HepG2 (cell line): ENCODE data around the gene CLTA. TPM values are rescaled to one million over a fixed set of nuclear protein-coding genes. Genes with fewer than 3 reads are reported as not detected.

Experiments used
- ATF4 ChIP-seq, 2 experiments: fragments of 450-650 bp in 1 of 2; sonication (generic) in 1 of 2; formaldehyde crosslinking; IDR thresholded peaks; 2 replicates each; pipeline versions ENCODE4 v1.5.0 to v1.8.0; 2020 to 2022; ENCODE audit warnings: mild to moderate bottlenecking in 1 of 2, missing genetic modification reagents in 1 of 2
- CSRNP1 ChIP-seq: sonication (generic); formaldehyde crosslinking; IDR thresholded peaks from 2 replicates; pipeline ENCODE4 v1.8.1; 2023; ENCODE audit warnings: mild to moderate bottlenecking, missing genetic modification reagents
- FOXO1 ChIP-seq: sonication (generic); formaldehyde crosslinking; IDR thresholded peaks from 2 replicates; pipeline ENCODE4 v1.4.0; 2020; ENCODE audit warnings: missing genetic modification reagents
- HNRNPUL1 ChIP-seq: fragments of 200-400 bp; formaldehyde crosslinking; IDR thresholded peaks from 2 replicates; pipeline ENCODE4 v1.6.1; 2017; ENCODE audit warnings: low read depth, mild to moderate bottlenecking, low read length, moderate library complexity
- MTF2 ChIP-seq: sonication (generic); formaldehyde crosslinking; IDR thresholded peaks from 2 replicates; pipeline ENCODE4 v1.5.0; 2020; ENCODE audit warnings: missing genetic modification reagents, borderline replicate concordance
- RBM39 ChIP-seq: fragments of 200-400 bp; formaldehyde crosslinking; IDR thresholded peaks from one replicate; pipeline ENCODE4 v1.6.1; 2018; ENCODE audit warnings: antibody characterized with exemption, mild to moderate bottlenecking, low read depth, low read length; ENCODE audit not compliant: poor library complexity, severe bottlenecking
- TFAP4 ChIP-seq: sonication (generic); IDR thresholded peaks from 2 replicates; pipeline ENCODE4 v1.6.1; 2016; ENCODE audit warnings: low read depth, borderline replicate concordance
- ZNF263 ChIP-seq: sonication (generic); formaldehyde crosslinking; IDR thresholded peaks from 2 replicates; pipeline ENCODE4 v1.4.0; 2020; ENCODE audit warnings: missing genetic modification reagents
- ZNF333 ChIP-seq: sonication (generic); formaldehyde crosslinking; IDR thresholded peaks from 2 replicates; pipeline ENCODE4 v1.4.0; 2020; ENCODE audit warnings: mild to moderate bottlenecking, missing genetic modification reagents, borderline replicate concordance
- ZNF484 ChIP-seq: sonication (generic); formaldehyde crosslinking; IDR thresholded peaks from 2 replicates; pipeline ENCODE4 v1.5.1; 2020; ENCODE audit warnings: mild to moderate bottlenecking, low read depth, missing genetic modification reagents, borderline replicate concordance
- ZNF616 ChIP-seq: sonication (generic); formaldehyde crosslinking; IDR thresholded peaks from 2 replicates; pipeline ENCODE4 v1.5.0; 2020; ENCODE audit warnings: low read depth, mild to moderate bottlenecking, missing genetic modification reagents
- ZNF629 ChIP-seq: sonication (generic); formaldehyde crosslinking; conservative IDR thresholded peaks from 2 replicates; pipeline ENCODE4 v1.5.0; 2020; ENCODE audit warnings: missing genetic modification reagents
- ZNF784 ChIP-seq: sonication (generic); formaldehyde crosslinking; IDR thresholded peaks from 2 replicates; pipeline ENCODE4 v1.5.1; 2020; ENCODE audit warnings: missing genetic modification reagents, mild to moderate bottlenecking, borderline replicate concordance
- polyA plus RNA-seq, 8 experiments: library from polyadenylated mRNA; depleted of rRNA in 3 of 8; stranded (reverse) in 7 of 8; unstranded in 1 of 8; fragments of >200 nt; fragmentation: Illumina TruSeq in 4 of 8; extraction: Trizol in 4 of 8; gene quantifications; 2 replicates each; pipeline versions ENCODE4 v1.2.1 to v1.2.3, GENCODE V29; 2011 to 2016; ENCODE audit warnings: low read depth in 4 of 8, missing spikeins in 1 of 8, mixed read lengths in 1 of 8; ENCODE audit not compliant: insufficient read depth in 1 of 8
- total RNA-seq, 5 experiments: library from RNA; depleted of rRNA; stranded (reverse); fragments of >200 nt; fragmentation: Illumina TruSeq; extraction: Trizol; gene quantifications; 2 replicates each; pipeline ENCODE4 v1.2.3, GENCODE V29; 2016; ENCODE audit warnings: low read depth in 1 of 5
- TF ChIP-seq, protein P1 (sequence below): sonication (generic); formaldehyde crosslinking; IDR thresholded peaks from 2 replicates; pipeline ENCODE4 v1.4.0; 2020; ENCODE audit warnings: mild to moderate bottlenecking, low read depth, missing genetic modification reagents
- TF ChIP-seq, protein P2 (sequence below): sonication (generic); formaldehyde crosslinking; IDR thresholded peaks from 2 replicates; pipeline ENCODE4 v1.5.1; 2020; ENCODE audit warnings: missing genetic modification reagents, mild to moderate bottlenecking, borderline replicate concordance
- TF ChIP-seq, protein P3 (sequence below): sonication (generic); formaldehyde crosslinking; IDR thresholded peaks from 2 replicates; pipeline ENCODE4 v1.5.0; 2020; ENCODE audit warnings: missing genetic modification reagents

The CLTA gene
- total and polyA plus RNA-seq, 2 of the 13 experiments (the other 11 are each of a cell fraction or from before 2014, with no cell fraction given): 143 to 222 TPM

DNA sequence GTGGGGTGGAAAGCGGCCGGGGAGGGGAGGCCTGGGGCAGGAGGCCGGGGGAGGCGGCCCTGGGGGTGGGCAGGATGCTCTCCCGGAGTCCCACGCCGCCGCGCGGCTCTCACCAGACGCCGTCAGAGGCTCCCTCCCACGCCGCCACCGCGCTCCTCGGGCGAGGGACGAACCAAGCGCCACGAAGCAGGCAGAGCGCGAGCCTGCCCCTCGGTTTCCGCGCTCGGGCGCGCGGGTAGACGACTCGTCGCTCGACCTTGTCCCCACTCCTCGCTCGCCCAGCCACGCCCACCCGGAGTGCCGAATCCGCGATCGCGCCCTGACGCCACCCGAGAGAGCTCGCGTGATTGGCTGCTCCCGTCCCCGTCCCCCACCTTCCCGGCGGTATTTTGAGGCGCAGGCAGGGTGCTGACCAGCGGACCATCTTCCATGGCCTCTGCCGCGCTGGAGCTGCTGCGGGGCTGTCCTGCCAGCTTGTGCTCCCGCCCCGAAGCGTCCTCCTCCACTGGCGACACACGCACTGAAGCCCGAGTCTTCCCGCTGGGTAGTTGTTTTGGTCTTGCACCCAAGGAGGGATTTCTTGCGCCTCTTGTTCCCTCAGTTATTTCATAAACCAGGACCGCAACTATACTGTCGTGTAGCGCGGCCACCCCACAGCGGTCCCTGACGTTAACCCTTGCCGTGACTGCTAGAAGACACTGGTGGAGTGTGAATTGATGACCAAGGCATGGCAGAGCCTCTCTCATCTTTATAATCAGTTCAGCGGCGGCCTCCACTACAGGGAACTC is 67.7 kb downstream of the CLTA start, which contains the start of gene GNE (continued):
- TF ChIP-seq CSRNP1 (CRISPR knock-in tag): peak; percentile 60
- TF ChIP-seq, protein P1, sequence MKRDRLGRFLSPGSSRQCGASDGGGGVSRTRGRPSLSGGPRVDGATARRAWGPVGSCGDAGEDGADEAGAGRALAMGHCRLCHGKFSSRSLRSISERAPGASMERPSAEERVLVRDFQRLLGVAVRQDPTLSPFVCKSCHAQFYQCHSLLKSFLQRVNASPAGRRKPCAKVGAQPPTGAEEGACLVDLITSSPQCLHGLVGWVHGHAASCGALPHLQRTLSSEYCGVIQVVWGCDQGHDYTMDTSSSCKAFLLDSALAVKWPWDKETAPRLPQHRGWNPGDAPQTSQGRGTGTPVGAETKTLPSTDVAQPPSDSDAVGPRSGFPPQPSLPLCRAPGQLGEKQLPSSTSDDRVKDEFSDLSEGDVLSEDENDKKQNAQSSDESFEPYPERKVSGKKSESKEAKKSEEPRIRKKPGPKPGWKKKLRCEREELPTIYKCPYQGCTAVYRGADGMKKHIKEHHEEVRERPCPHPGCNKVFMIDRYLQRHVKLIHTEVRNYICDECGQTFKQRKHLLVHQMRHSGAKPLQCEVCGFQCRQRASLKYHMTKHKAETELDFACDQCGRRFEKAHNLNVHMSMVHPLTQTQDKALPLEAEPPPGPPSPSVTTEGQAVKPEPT (CRISPR knock-in tag): peak; percentile 89; the same call in 1 of the 2 replicates
- TF ChIP-seq ATF4 (CRISPR knock-in tag; IDR thresholded peaks at IDR 0.05): peak in 1 of 2 experiments; percentile 72; a peak in 2 of 4 replicates
- peak; percentile 90 for TF ChIP-seq ZNF263 (CRISPR knock-in tag)
- TF ChIP-seq RBM39: peak; percentile 69
- peak; percentile 94 for TF ChIP-seq ZNF784 (CRISPR knock-in tag)
- TF ChIP-seq, protein P2, sequence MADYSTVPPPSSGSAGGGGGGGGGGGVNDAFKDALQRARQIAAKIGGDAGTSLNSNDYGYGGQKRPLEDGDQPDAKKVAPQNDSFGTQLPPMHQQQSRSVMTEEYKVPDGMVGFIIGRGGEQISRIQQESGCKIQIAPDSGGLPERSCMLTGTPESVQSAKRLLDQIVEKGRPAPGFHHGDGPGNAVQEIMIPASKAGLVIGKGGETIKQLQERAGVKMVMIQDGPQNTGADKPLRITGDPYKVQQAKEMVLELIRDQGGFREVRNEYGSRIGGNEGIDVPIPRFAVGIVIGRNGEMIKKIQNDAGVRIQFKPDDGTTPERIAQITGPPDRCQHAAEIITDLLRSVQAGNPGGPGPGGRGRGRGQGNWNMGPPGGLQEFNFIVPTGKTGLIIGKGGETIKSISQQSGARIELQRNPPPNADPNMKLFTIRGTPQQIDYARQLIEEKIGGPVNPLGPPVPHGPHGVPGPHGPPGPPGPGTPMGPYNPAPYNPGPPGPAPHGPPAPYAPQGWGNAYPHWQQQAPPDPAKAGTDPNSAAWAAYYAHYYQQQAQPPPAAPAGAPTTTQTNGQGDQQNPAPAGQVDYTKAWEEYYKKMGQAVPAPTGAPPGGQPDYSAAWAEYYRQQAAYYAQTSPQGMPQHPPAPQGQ: peak; percentile 27; the same call in 1 of the 2 replicates
- TF ChIP-seq ZNF333 (CRISPR knock-in tag): peak; percentile 75; the same call in 1 of the 2 replicates
- TF ChIP-seq, protein P3, sequence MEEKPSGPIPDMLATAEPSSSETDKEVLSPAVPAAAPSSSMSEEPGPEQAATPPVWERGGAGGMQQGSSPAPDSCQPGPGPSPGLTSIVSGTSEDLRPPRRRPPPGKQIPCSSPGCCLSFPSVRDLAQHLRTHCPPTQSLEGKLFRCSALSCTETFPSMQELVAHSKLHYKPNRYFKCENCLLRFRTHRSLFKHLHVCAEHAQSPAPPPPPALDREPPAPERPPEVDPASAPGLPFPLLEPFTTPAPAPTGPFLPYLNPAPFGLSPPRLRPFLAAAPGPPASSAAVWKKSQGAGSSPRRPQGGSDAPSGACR (CRISPR knock-in tag): peak; percentile 59; the same call in 1 of the 2 replicates
- TF ChIP-seq ZNF484 (CRISPR knock-in tag): no peak
- no peak for TF ChIP-seq FOXO1
- TF ChIP-seq TFAP4: 0 out of 2 replicates have a peak, but pooled peaks have one; percentile 10
- TF ChIP-seq MTF2: no peak
- peak; percentile 68; the same call in 1 of the 2 replicates for TF ChIP-seq HNRNPUL1
- TF ChIP-seq ZNF629 (CRISPR knock-in tag): no peak
- TF ChIP-seq ZNF616 (CRISPR knock-in tag): peak; percentile 84
